Ovary (tissue), 9 donors: ENCODE measurements around the gene SNCAIP. TPM values are rescaled to one million over a fixed set of nuclear protein-coding genes. Genes with fewer than 3 reads are reported as not detected.

ENCODE experiments used
- DNase-seq, 5 donors: peaks; one replicate each; pipeline ENCODE4 v3.0.0-alpha.2; 2019 to 2020
- H3K27ac ChIP-seq, 2 donors: fragments of 200-600 bp; one replicate each; pipeline versions ENCODE4 v1.5.1 to v1.8.0; 2019 to 2022
- H3K27me3 ChIP-seq: fragments of 200-600 bp; one replicate; pipeline ENCODE4 v1.8.0; 2022
- H3K36me3 ChIP-seq: fragments of 200-600 bp; sonication (generic); one replicate; pipeline ENCODE4 v1.5.1; 2019
- H3K4me1 ChIP-seq: one replicate; pipeline ENCODE4 v1.8.1; 2013; ENCODE audit warnings: mild to moderate bottlenecking, moderate library complexity; ENCODE audit not compliant: insufficient read depth
- H3K4me3 ChIP-seq: fragments of 200-600 bp; sonication (generic); one replicate; pipeline ENCODE4 v1.5.1; 2017
- H3K9me3 ChIP-seq, 2 donors: fragments of 200-600 bp in 1 of 2; sonication (generic) in 1 of 2; one replicate each; pipeline versions ENCODE4 v1.5.1 to v1.8.1; 2013 to 2019; ENCODE audit warnings: mild to moderate bottlenecking in 1 of 2, moderate library complexity in 1 of 2
- CTCF ChIP-seq, 3 donors: fragments of 450-650 bp in 2 of 3; fragments of 200-600 bp in 1 of 3; IDR thresholded peaks; one replicate each; pipeline versions ENCODE4 v1.5.1 to v1.8.0; 2016 to 2022; ENCODE audit warnings: antibody characterized with exemption in 3 of 3, mild to moderate bottlenecking in 1 of 3
- EP300 ChIP-seq: sonication (generic); formaldehyde crosslinking; IDR thresholded peaks from one replicate; pipeline ENCODE4 v1.6.1; 2017; ENCODE audit warnings: antibody characterized with exemption
- POLR2A ChIP-seq: fragments of 450-650 bp; IDR thresholded peaks from one replicate; pipeline ENCODE4 v1.6.1; 2017; ENCODE audit warnings: antibody characterized with exemption, mild to moderate bottlenecking, moderate library complexity
- WGBS, 3 donors: extraction: QIAGEN DNeasy Blood & Tissue Kit in 1 of 3; methylation state at CpG; one replicate each; pipeline versions ENCODE4 v1.1.5 to v1.1.7; 2013 to 2017; 5-methylcytosine and 5-hydroxymethylcytosine counted together
- intact Hi-C, 4 donors: fragments of 100-400 bp; cut with DNase I; formaldehyde crosslinking; loops; one replicate each; pipeline versions ENCODE4 v1.11.0 to v1.15.1; 2022 to 2023
- polyA plus RNA-seq, 2 donors: library from polyadenylated mRNA; stranded (reverse); fragments of 200-250 nt in 1 of 2; fragments of 350-450 nt in 1 of 2; fragmentation: Illumina TruSeq in 1 of 2; extraction: RNeasy Lipid Tissue Mini Kit (QIAGEN cat#74804) in 1 of 2; gene quantifications; one replicate each; pipeline ENCODE4 v1.2.3, GENCODE V29; 2013 to 2014
- total RNA-seq, 7 donors: library from RNA; depleted of rRNA in 2 of 7; stranded (reverse); fragments of >200 nt in 2 of 7; fragmentation: NEBNext Ultra II Directional in 3 of 7; extraction: Animal tissue kit (Norgen Biotek cat#: 25700) in 3 of 7; gene quantifications; one replicate each; pipeline versions ENCODE4 v1.1.0 to v1.2.4, GENCODE V29; 2016 to 2023
- donor health status: DM: no; HTN: no; CAD: no; lungs with moderate emphysema.
- donor health status: DM: no; HTN: no; CAD: no.
- donor health status: Bipolar disorder and iron deficiency.
- donor health status: DM: yes; HTN: yes; CAD: no.
- donor health status: DM: no; HTN: no; CAD: no.
- donor health status: DM: yes; HTN: yes; CAD: no.

SNCAIP gene
- total and polyA plus RNA-seq, 9 donors: 20.4 to 92.5 (median 46.9) TPM

- Histone ChIP-seq H3K9me3 (no peaks in the 10 kb centered on the region), H3K36me3 (no peaks in the 10 kb centered on the region), H3K27ac (peak overlapping the region in 1 of 2 donors; percentile 35), H3K4me1 (peaks cover 12% of the 10 kb centered on the region), H3K4me3 (no peak overlapping the region), H3K27me3 (no peaks in the 10 kb centered on the region)
- intact Hi-C loops: no loop called here
- WGBS, 3 donors: 64 to 75% (median 74%) methylated on average over 1 of the region's 1 CpG
- TF ChIP-seq POLR2A: no peak
- TF ChIP-seq CTCF (IDR thresholded peaks at IDR 0.05): no peak
- no peak for TF ChIP-seq EP300
- no peak for DNase-seq
Observed at GRCh38 chr5:122455939-122456338, 143.9 kb downstream of the SNCAIP start.

GRCh38 chr5:122457178-122457826 is 145.3 kb downstream of the SNCAIP start:
- no peak for DNase-seq
- Histone ChIP-seq H3K36me3 (no peaks in the 10 kb centered on the region), H3K4me3 (no peak overlapping the region), H3K27ac (no peak overlapping the region), H3K4me1 (peaks cover 12% of the 10 kb centered on the region), H3K9me3 (no peaks in the 10 kb centered on the region), H3K27me3 (no peaks in the 10 kb centered on the region)
- intact Hi-C loops: no loop called here
- WGBS, 3 donors: 94 to 97% (median 97%) methylated on average over 6 of the region's 6 CpGs
- TF ChIP-seq EP300 (no peak), POLR2A (no peak), CTCF (IDR thresholded peaks at IDR 0.05) (no peak)

- Histone ChIP-seq H3K27me3 (no peaks in the 10 kb centered on the region), H3K9me3 (no peaks in the 10 kb centered on the region), H3K4me3 (no peak overlapping the region), H3K27ac (no peak overlapping the region), H3K4me1 (peaks cover 13% of the 10 kb centered on the region), H3K36me3 (no peaks in the 10 kb centered on the region)
- TF ChIP-seq CTCF (IDR thresholded peaks at IDR 0.05) (no peak), EP300 (no peak), POLR2A (no peak)
- WGBS, 3 donors: 85 to 90% (median 88%) methylated on average over 8 of the region's 8 CpGs
- no peak for DNase-seq
- intact Hi-C loops: no loop called here
Observed at GRCh38 chr5:122458278-122458872, 146.3 kb downstream of the SNCAIP start.

- no peaks in the 10 kb centered on the region for H3K36me3 ChIP-seq
- H3K27ac ChIP-seq: no peak overlapping the region
- DNase-seq: no peak
- no peaks in the 10 kb centered on the region for H3K27me3 ChIP-seq
- no peaks in the 10 kb centered on the region for H3K9me3 ChIP-seq
- no peak overlapping the region for H3K4me3 ChIP-seq
- peaks cover 1% of the 10 kb centered on the region for H3K4me1 ChIP-seq
- intact Hi-C loops: no loop called here
- TF ChIP-seq POLR2A (no peak), EP300 (no peak), CTCF (IDR thresholded peaks at IDR 0.05) (no peak)
Observed at GRCh38 chr5:122462486-122462885, 150.4 kb downstream of the SNCAIP start.
